ENCODE measurements around the gene GPX7.

The GPX7 gene

DNA sequence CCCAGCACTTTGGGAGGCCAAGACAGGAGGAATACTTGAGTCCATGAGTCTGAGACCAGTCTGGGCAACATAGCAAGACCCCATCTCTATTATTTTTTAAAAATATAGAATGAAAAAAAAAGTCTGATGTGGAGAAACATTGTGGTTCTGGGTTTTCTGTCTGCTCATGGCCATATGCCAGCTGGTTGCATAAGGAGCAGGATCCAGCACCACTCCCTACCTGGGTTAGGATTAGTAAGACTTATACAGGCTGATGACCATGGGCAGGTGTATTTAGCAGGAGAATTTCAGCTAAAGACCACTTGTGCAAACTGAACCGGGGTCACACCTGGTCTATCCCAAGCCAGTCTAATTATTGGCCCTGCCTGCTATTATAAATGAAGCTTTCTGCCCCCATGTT, 16.7 kb upstream of the GPX7 start:
- no peak for DNase-seq (ENCODE audit: low read depth in 2 of 3, low spot score in 1 of 3)

DNA sequence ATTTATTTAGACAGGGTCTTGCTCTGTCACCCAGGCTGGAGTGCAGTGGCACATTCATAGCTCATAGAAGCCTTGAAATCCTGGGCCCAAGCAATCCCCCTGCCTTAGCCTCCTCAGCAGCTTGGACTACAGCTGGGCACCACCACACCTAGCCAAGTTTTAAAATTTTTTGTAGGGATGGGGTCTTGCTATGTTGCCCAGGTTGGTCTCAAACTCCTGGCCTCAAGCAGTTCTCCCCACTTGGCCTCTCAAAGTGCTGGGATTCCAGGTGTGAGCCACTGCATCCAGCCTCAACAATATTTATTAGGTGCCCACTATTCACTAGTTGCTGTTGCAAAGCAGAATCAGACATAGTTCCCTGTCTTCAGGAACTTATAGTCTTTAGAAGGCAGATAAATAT, 14.1 kb upstream of the GPX7 start:
- no peak for DNase-seq (ENCODE audit: low read depth in 2 of 3, low spot score in 1 of 3)

DNA sequence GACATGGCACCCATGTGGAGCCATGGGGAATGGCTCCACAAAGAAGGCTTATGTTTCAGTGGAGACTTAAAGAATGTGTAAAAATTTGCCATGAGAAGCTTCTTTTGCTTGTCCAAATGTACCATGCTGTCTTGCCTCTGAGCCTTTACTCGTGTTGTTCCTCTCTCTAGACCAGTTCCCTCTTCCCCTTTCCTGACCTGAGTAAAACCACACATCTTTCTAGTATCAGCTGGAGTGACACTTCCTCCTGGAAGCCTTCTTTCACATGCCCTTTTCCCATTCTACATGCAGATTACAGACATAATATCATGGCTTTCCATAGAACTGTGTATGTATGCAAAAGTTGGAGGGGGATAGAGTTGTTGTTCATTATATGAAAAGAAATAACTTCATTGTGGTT, 13.6 kb upstream of the GPX7 start:
- DNase-seq (ENCODE audit: low read depth in 2 of 3, low spot score in 1 of 3) = no peak

DNA sequence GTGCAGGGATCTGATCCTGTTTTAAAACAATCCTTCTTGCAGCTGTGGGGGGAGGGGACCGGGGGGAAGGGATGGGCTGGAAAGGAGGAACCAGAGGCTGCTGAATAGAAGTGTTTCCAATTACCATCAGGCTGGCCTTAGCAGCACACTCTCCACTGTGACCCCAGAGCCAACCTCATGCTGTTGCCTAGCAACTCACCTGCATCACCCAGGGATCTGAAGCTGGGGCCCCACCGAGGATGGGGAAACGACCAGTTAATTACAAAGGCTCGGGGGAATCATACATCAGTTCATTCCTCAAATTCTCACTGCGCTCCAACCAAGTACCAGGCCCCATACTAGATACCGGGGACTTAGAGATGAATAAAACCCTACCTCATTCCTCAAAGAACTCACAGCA, 11.9 kb upstream of the GPX7 start:
- DNase-seq (ENCODE audit: low read depth in 2 of 3, low spot score in 1 of 3) = no peak

DNA sequence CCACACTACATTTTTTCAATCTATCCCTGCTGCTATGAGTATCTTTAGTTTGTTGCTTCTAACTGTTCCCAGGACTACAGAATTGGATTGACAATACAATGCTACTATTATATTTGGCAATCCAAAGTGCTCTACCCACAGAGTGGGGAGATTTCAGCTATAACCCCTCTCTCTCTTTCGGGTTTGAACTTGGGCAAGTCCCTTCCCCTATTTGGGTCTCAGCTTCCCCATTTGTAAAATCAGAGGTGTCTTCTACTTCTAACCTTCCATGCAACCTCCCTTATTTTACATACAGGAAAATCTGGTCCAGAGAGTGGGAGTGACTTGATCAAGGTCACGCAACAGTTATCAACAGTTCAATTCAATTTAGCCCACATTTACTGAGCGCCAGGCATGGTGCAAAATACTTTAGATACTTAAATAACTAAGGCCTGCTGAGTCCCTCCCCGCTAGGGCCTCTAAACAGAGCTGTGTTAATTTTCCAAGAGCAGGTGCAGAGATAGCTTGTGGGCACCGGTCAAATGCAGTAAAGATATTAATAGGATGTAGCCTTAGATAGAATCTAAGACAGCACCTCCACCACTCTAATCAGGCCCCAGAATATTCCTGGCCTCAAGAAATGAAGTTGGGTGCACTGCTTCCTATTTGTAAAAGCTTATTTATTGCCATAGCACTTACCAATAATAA, 9.4 kb upstream of the GPX7 start:
- no peak for DNase-seq (ENCODE audit: low read depth in 2 of 3, low spot score in 1 of 3)

DNA sequence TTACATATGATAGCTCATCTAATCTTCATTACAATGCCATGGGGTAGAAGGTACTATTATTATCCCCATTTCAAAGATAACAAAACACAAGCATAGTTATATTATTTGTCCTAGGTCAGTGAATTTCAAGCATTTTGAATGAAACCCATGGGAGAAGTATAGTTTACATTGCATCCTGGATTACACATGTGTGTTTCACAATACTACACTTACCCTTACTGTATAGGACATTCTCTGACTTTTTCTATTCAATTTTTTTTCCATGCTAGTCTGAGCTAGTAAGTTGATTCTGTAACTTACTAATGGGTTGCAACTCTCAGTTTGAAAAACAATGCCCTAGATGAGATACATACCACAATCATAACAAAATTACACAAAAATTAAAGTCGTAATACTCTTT, 8.7 kb upstream of the GPX7 start:
- DNase-seq (ENCODE audit: low read depth in 2 of 3, low spot score in 1 of 3) = no peak

DNA sequence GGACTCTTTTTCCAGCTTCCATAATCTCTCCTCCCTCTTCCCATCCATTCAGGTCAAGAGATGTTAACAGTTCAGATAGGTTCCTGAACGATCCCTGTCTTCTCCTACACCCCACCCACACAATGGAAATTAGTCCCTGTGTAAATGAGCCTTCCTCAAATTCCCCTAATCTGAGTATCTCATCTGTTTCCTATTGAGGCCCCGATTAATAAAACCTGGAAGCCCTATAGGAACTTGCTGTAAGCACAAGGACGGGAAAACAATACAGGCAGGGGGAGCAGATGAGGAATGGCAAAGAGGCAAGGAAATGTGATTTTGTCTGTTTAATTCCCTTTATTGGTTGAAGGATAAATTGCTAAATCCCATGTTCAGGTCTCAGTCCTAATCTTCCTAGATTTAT, 7.1 kb upstream of the GPX7 start:
- DNase-seq (ENCODE audit: low read depth in 2 of 3, low spot score in 1 of 3) = no peak

DNA sequence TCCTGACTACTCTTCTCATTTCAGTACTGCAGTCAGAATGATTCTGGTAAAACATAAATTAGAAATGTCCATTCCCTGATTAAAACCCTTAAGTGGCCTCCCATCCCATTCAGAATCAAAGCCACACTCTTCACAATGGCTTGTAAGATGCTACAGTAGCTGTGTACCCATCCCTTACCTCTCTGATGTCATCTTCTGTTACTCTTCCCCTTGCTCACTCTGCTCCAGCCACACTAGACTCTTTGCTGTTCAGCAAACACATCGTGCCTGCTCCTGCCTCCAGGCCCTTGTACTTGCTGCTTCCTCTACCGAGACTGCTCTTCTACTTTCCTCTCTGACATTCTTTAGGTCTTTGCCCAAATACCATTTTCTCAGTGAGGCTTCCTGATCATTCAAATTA, 4.3 kb upstream of the GPX7 start:
- DNase-seq (ENCODE audit: low read depth in 2 of 3, low spot score in 1 of 3) = no peak

DNA sequence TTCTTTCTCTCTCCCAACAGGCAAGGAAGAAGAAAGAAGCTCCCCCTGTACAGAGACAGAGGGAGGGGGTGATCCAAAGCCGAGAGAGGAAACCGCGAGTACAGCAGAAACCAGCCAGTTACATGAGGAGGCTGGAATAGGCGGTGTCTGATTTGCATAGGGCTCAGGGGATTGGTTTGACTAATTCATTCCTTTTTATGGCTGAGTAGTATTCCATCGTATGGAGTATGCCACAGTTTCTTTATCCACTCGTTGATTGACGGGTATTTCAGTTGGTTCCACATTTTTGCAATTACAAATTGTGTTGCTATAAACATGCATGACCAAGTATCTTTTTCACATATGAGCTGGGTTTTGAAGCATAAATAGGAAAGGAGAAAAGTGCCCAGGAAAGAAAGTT, 3.4 kb upstream of the GPX7 start:
- DNase-seq (ENCODE audit: low read depth in 2 of 3, low spot score in 1 of 3) = no peak

DNA sequence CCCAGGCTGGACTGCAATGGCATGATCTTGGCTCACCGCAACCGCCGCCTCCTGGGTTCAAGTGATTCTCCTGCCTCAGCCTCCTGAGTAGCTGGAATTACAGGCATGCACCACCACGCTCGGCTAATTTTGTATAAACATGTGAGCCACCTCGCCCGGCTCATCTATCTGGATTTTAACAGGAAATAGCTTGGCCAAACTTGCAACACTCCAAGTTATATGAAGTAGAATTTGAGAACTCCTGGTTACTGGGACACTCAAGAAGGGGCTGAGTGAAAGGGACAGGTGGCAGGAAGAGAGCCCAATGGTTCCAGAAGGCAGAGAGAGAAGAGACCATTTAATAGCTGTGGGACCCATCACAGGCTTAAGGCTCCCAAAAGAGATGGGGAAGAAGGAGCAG, 2.9 kb upstream of the GPX7 start:
- DNase-seq (ENCODE audit: low read depth in 2 of 3, low spot score in 1 of 3) = no peak

DNA sequence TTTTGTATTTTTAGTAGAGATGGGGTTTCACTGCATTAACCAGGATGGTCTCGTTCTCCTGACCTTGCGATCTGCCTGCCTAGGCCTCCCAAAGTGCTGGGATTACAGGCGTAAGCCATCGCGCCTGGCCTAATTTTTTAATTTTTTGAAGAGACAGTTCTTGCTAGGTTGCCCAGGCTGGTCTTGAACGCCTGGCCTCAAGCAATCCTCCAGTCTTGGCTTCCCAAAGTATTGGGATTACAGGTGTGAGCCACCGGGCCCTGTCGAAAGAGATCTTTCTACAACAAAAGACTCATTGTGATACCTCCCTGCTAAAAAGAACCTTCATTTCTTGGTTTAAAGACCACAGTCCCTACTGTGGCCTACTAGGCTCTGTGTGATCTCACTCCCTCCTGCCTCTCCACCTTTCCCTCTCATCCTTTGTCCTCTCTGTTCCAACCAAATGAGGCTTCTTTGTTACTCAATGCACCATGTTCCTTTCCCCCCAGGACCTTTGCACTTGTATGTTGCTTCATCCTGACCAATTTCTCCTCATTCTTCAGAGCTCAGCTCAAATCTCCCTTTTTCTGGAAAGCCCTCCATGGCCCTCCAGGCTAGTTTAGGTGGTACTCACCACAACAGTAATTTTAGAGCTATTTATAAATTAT, 1.5 kb upstream of the GPX7 start:
- DNase-seq (ENCODE audit: low read depth in 2 of 3, low spot score in 1 of 3) = no peak

DNA sequence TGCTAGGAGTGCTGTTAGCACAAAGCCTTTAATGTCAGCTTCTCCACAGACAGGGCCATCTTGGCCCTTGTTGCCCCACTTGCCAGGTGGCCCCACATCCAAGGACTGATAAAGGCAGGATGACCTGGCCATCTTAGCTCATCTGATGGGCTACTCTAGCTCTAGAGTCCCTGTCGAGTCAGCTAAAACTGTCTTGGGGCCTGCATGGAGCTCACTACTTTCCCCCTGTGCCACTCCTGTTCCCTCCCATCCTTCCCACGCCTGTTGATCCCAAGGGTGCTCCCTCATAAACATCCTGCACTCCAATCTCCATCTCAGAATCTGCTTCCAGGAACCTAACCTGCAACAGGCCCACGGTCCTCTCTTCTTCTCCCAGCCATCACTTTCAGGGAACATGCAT, 652 bp upstream of the GPX7 start:
- DNase-seq (ENCODE audit: low read depth in 2 of 3, low spot score in 1 of 3) = no peak

DNA sequence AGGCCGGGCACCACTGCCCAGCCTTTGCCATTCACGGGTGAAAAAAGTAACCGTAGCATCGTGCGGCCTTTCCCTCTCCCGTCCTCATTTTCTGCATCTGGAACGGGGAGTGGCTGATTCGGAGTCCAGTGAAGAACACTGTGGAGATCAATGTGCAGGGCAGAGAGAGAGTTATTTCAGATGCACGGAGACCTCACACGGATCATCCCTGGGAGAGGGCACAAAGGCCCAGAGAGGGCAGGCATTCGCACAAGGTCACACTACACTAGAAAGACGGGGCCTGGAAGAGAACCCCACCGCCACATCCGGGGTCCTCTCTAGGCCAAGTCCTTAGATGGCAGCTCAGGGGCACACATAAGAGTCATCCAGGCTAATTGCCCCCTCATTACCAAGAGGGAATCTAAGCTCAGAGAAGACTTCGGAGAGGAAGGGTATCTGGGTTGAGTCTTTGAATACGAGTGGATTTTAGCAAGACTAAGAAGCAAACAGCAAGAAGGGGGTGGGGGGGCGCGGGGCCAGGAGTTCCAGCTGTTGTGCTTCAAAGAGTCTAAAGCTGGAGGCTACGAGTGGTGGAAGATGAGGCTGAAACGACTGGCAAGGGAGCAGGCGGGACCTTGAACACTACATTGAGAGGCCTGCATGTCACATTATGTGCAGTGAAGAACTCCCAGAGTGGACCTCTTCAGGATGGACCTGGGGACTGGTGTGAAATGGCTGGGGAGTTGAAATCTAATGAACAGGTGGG, 857 bp downstream of the GPX7 start:
- DNase-seq (ENCODE audit: low read depth in 2 of 3, low spot score in 1 of 3) = peak in 2 of 3 donors; percentile 15 to 20

DNA sequence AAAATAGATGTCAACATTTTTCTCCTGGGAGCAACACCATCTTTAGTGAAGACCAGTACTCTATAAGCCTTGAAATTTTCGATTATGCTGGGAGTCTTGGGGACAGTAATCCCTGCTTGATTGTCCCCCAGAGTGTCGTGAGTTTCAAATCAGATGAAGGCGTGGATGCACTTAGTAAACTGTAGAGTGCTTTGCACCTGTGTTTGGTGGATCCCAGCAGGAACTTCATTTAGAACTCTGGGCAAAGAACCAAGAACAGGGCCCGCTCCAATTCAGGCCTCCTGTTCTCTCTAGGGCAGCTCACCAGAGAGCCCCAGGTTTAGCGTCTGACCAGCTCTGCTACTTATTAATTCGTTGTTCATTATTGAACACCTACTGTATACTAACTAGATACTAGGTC, 1.5 kb downstream of the GPX7 start:
- no peak for DNase-seq (ENCODE audit: low read depth in 2 of 3, low spot score in 1 of 3)

DNA sequence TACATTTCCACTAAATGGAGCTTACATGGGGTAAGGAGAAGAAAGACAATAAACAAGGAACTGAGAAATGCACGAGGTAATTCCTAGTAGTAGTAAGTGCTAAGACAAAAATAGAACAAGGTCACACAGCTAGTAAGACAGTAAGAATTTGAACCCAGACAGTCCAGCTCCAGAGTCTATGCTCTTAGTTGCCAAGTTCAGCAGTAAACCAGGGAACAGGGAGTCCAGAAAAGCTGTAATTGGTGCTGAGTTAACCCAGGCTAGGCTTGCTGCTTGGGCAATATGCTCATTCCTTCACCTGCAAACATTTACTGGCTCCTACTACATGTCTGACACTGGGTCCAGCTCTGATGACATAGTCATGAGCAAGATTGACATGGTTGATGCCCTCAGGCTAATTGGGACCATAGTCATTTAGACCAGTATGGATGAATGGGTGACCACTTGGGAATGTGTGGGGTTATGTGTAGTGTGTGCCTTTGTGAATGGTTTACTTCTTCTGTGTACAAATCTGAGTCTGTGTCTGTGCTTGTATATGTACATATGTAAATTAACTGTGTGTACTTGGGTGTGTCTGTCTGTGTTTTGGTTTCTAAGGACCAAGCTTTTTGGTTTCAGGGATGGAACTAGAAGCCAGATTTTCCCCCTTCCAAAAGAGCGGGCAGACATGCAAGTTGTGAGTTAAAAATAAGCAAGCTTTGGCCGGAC, 2.0 kb downstream of the GPX7 start:
- DNase-seq (ENCODE audit: low read depth in 2 of 3, low spot score in 1 of 3) = no peak

DNA sequence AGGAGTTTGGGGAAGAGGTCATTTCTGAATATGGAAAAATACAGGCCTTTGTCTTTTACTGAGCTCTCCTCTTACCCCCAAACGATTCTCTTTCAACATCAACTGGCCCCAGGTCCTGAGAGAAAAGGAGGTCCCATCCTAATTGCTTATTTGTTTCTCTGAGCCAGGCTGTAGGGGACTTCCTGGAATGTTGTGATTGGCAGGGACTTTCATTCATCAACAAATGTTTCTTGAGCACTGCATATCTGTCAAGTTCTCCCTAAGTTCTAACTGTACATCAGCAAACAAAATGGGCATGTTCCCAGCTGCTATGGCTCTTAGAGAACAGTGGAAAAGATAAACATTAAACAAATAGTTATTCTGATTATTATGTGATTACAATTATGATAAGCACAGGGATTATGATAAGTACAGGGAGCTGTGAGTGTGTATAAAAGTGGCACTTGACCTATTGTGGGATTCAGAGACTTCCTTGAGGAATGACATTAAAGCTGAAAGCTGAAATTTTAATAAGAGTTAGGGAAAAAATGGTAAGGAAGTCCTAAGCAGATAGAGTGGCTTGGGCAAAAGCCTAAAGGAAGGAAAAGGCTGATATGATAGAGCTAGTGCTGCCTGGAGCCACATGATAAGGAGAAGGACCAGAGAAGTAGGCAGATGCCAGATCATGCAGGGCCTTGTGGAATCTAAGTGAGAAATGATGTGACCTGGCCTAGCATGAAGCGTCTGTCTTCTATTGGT, 11.6 kb downstream of the GPX7 start:
- DNase-seq (ENCODE audit: low read depth in 2 of 3, low spot score in 1 of 3) = no peak

DNA sequence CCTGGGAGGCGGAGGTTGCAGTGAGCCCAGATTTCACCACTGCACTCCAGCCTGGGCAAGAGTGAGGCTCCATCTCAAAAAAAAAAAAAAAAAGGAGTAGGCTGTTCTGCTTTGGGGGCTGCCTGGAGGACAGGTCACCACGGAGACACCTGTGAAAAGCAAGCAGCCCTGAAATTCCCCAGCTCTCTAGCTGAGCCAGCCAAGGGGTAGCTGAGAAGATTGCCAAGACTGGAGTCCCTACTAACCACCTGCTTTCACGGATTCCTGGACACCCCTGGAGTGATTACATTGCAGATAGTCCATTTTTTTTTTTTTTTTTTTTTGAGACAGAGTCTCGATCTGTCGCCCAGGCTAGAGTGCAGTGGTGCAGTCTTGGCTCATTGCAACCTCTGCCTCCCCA, 12.5 kb downstream of the GPX7 start:
- no peak for DNase-seq (ENCODE audit: low read depth in 2 of 3, low spot score in 1 of 3)

DNA sequence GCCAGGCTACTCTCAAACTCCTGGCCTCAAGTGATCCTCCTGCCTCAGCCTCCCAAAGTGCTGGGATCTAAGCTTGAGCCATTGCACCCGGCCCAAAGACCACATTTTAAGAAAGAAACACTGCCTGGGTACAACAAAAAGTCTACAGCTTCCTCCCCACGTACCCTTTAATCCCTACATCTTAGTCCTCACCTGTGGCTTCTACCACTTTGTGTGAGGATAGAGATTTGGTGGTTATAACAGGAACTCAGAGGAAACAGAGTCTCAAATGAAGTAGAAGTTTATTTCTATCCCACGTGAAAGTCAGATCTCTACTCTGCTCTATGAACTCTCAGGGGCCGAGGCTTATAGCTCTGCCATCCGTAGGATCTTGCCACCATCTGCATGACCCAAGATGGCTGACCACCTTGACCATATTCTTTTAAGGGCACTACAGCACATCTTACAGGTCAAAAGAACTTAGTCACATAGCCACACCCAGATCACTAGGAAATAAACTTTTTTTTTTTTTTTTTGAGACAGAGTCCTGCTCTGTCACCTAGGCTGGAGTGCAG, 13.4 kb downstream of the GPX7 start:
- no peak for DNase-seq (ENCODE audit: low read depth in 2 of 3, low spot score in 1 of 3)

DNA sequence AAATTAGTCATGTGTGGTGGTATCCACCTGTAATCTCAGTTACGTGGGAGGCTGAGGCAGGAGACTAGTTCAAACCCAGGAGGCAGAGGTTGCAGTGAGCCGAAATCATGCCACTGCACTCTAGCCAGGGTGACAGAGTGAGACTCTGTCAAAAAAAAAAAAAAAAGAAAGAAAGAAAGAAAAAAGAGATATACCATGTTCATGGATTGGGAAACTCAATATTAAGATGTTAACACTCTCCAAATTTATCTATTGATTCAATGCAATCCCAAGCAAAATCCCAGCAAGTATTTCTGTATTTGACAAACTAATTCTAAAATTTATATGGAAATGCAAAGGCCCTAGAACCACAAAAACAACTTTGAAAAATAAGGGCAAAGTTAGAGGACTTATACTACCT, 19.8 kb downstream of the GPX7 start:
- no peak for DNase-seq (ENCODE audit: low read depth in 2 of 3, low spot score in 1 of 3)

DNA sequence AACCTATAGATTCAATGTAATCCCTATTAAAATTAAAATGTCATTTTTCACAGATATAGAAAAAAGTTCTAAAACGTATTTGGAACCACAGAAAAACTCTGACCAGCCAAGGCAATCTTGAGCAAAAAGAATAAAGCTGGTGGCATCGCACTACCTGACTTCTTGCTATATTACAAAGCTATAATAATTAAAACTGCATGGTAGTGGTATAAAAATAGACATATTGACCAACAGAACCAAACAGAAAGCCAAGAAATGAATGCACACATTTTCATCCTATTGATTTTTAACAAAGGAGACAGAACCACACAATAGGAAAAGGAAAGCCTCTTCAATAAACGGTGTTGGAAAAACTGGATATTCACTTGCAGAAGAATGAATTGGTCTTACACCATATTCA, 21.6 kb downstream of the GPX7 start:
- no peak for DNase-seq (ENCODE audit: low read depth in 2 of 3, low spot score in 1 of 3)

DNA sequence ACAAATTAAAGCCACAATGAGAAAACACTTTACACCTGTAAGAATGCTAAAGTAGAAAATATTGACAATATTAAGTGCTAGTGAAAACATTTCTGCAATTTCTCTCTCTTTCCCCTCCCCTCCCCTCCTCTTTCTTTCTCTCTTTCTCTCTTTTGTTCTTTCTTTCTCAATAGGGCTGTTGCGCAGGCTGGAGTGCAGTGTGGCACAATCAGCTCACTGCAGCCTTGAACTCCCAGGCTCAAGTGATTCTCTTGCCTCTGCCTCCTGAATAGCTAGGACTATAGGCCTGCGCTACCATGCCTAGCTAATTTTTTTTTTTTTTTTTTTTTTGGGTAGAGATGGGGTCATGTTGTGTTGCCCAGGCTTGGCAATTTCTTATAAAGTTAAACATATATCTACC, 24.9 kb downstream of the GPX7 start:
- no peak for DNase-seq (ENCODE audit: low read depth in 2 of 3, low spot score in 1 of 3)

Data from stimulated activated CD4-positive, alpha-beta T cell treated with anti-CD3 and anti-CD28 coated beads, Interleukin-12 subunit alpha, Interleukin-12 subunit beta, amount 100 ng/mL, for 48 hours (primary cell).